Measurements from ENCODE around the gene TMEM39B.
"Not testable (repeated sequence)": the region's sequence is repeated elsewhere in the genome, so short reads cannot be mapped to it uniquely, and the experiment has no call there.

TMEM39B gene

GRCh38 chr1:32071758-32072621 is 749 bp upstream of the TMEM39B start:
- DNase-seq = no peak

- DNase-seq = no peak
Measured at GRCh38 chr1:32073299-32074229, 825 bp downstream of the TMEM39B start.

- no peak for DNase-seq
Measured at GRCh38 chr1:32074841-32075240, 2.1 kb downstream of the TMEM39B start.

GRCh38 chr1:32077451-32077850 is 4.7 kb downstream of the TMEM39B start:
- no peak for DNase-seq

DNA sequence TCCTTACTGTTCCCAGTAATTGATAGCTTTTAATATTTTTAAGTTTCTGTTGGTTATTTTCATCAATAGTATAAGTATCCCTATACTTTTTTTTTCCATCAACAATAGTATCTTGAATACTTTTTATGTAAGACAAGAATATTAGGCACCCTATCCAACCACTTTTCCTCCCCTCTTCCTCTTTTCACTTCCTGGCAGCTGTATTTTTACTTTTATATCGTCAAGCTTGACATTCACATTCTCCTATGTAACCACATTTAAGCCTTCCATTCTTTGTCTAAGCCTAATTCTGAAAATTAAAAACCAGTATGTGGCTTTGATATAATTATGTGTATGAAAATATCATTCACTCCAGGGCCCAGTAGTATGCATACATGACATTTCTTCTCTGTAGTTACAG is 9.3 kb downstream of the TMEM39B start:
- DNase-seq = no peak

DNA sequence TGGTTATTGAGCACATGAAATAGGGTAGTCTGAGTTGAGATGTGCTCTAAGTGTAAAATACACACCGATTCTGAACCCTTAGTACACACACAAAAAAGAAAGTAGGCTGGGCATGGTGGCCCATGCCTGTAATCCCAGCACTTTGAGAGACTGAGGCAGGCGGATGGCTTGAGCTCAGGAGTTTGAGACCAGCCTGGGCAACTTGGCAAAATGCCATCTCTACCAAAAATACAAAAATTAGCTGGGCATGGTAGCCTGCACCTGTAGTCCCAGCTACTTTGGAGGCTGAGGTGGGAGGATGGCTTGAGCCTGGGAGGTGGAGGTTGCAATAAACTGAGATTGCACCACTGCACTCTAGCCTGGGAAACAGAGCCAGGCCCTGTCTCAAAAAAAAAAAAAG is 13.6 kb downstream of the TMEM39B start:
- not testable (repeated sequence) for DNase-seq

DNA sequence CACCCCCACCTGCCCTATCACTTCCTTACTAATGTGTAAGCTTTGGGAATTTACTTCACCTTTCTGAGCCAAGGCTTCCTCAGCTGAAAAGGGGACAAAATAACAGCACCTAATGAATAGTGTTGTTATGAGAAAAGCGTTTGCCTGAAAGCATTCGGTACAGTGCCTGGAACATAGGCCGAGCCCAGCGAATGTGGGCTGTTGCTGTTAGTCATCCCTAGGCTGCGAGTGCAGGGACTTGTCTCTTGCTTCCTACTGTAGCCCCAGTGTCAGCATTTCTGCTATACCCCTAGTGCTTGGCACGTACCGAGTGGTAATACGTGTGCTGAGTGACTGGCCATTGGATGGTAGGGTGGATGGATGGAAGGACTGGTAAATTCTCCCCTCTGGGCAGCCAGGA is 18.4 kb downstream of the TMEM39B start:
- no peak for DNase-seq

GRCh38 chr1:32091591-32091990 is 18.9 kb downstream of the TMEM39B start:
- DNase-seq = no peak

GRCh38 chr1:32094746-32095521 is 22.2 kb downstream of the TMEM39B start:
- peak; percentile 97 for DNase-seq

DNA sequence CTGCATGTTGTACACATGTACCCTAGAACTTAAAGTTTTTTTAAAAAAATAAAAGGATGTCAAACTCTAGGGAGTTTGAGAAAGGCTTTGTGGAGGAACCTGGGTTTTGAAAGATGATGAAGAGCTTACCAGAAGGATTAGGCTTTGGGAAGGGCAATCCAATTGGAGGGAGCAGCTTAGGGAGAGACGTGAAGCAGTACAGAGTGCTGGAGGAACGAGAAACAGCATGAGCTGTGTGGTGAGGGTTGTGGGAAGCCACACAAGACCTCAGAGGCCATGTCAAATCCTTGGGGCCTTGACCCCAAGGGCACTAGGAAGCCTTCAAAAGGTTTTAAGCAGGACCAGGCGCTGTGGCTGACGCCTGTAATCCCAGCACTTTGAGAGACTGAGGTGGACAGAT is 26.7 kb downstream of the TMEM39B start:
- no peak for DNase-seq

- no peak for DNase-seq
Measured at GRCh38 chr1:32100359-32100758, 27.6 kb downstream of the TMEM39B start.

DNA sequence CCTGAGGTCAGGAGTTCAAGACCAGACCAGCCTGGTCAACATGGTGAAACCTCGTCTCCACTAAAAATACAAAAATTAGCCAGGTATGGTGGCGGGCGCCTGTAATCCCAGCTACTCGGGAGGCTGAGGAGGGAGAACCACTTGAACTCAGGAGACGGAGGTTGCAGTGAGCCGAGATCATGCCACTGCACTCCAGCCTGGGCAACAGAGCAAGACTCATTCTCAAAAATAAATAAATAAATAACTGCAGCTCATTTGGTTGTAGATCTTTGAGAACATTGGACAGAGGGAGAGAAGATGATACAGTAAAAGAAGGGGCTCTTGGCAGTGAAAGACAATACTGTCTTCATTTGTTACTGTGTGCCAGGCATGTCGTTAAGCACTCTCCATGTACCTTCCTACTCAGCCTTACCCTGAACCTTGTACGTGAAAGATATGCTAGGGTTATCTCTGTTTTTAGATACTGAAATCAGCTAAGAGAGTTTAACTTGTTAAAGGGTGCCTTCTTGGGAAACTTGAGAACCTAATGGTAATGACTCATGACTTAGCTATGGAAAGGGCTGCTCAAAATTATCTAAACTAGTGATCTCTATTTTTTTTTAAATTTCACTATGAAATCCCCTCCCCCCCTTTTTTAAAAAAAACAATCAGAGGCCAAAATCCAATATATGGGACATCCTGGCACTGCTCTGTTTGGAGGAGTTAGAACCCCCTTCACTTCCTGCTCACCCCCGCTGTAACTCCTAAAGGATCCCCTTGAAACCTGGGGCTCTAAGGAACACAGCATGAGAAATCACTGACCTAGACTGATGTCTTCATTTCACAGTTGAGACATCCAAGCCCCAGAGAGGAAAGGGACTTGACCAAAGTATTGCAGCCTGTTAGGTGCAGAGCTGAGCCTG is 28.3 kb downstream of the TMEM39B start:
- no peak for DNase-seq

GRCh38 chr1:32104127-32104526 is 31.4 kb downstream of the TMEM39B start:
- DNase-seq = peak; percentile 36

- DNase-seq = no peak
Measured at GRCh38 chr1:32105338-32105737, 32.6 kb downstream of the TMEM39B start.

- DNase-seq = no peak
Measured at GRCh38 chr1:32106663-32107275, 34.0 kb downstream of the TMEM39B start.

- DNase-seq = peak; percentile 98
Measured at GRCh38 chr1:32107742-32108661, 35.3 kb downstream of the TMEM39B start, which contains the start of gene KPNA6. Gene KPNA6 (plus strand): TSS chr1:32108056. CDS start chr1:32108131, 75 bp downstream.

DNA sequence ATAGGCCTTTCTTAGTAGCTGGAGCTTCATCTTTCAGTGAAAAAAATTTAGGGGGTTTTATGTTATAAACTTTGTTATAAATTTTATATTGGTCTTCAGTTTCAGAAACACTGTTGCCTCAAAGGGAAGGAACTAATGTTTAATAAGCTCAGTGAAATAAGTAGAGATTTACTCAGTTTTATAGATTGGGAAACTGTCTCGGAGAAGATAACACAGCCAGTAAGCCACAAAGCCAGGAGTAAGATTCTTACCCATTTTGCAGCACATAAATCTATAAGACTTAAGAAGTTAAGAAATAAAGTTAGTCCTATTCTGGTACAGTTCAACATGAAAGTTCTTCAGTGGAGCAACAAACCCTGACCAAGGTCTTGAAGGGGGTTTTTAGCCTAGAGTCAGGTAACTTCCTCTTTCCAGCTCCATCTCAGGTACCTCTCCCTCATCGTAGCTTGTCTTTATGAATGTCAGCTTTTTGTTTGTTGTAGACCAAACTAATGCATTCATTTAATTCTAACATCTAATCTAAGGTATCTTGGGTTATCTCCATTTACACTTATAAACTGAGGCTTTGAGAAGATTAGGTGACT is 38.4 kb downstream of the TMEM39B start:
- no peak for DNase-seq

DNA sequence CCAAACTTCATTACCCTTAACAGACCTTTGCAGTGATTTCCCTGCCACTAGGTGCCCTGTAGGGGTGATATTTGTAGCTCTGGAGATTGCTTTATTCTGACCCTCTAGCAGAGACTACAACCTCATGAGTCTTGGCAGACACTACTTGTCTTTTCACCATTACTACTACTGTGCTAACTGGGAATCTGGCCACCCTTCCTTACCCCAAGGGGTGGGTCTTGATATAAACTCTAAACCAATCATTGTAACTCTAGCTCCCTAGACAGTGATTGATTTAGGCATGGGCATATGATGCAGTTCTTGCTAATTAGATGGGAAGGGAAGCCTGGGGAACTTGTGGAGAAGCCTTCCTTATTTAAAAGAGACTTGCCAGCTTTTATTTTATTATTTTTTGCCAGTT is 39.0 kb downstream of the TMEM39B start:
- DNase-seq = no peak

DNA sequence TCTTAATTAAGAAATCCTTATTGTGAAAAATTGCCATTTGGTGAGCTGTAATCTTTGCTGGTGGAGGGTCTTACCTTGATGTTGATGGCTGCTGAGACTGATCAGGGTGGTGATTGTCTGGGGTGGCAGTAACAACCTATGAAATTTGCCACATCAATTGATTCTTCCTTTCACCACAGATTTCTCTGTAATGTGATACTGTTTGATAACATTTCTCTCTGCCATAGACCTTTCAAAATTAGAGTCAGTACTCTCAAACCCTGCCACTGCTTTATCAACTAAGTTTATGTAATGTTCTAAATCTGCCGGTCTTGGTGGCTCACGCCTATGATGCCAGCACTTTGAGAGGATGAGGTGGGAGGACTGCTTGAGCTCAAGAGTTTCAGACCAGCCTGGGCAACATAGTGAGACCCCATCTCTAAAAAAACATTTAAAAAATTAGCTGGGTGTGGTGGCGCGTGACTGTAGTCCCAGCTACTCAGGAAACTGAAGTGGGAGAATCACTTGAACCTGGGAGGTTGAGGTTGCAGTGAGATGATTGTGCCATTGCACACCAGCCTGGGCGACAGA is 40.2 kb downstream of the TMEM39B start:
- no peak for DNase-seq
